Hepatocyte (in vitro differentiated cells): ENCODE data around the gene MRO. TPM values are rescaled to one million over a fixed set of nuclear protein-coding genes. Genes with fewer than 3 reads are reported as not detected.
A peak's percentile ranks its signal among the peaks of the same experiment; 100 is the strongest.

ENCODE experiments used
- DNase-seq: peaks from one replicate; pipeline ENCODE4 v3.0.0-alpha.2; 2016; ENCODE audit warnings: low spot score
- H2AFZ ChIP-seq: fragments of 200-600 bp; sonication (generic); 2 replicates; pipeline ENCODE4 v1.6.0; 2016; ENCODE audit warnings: antibody characterized with exemption, mild to moderate bottlenecking
- H3K27ac ChIP-seq: fragments of 200-600 bp; sonication (generic); 2 replicates; pipeline ENCODE4 v1.5.1; 2016; ENCODE audit warnings: mild to moderate bottlenecking
- H3K27me3 ChIP-seq: fragments of 200-600 bp; sonication (generic); 2 replicates; pipeline ENCODE4 v1.6.1; 2016
- H3K36me3 ChIP-seq: fragments of 200-600 bp; sonication (generic); replicated peaks from 2 replicates; pipeline ENCODE4 v1.5.1; 2016; ENCODE audit warnings: low read depth; ENCODE audit not compliant: insufficient read depth
- H3K4me1 ChIP-seq: fragments of 200-600 bp; sonication (generic); 2 replicates; pipeline ENCODE4 v1.5.1; 2016; ENCODE audit warnings: mild to moderate bottlenecking, moderate library complexity; ENCODE audit not compliant: insufficient read depth
- H3K4me2 ChIP-seq: fragments of 200-600 bp; sonication (generic); 2 replicates; pipeline ENCODE4 v1.6.0; 2016
- H3K4me3 ChIP-seq: fragments of 200-600 bp; sonication (generic); 2 replicates; pipeline ENCODE4 v1.5.1; 2016; ENCODE audit warnings: mild to moderate bottlenecking
- H3K79me2 ChIP-seq: fragments of 200-600 bp; sonication (generic); 2 replicates; pipeline ENCODE4 v1.6.0; 2017; ENCODE audit warnings: mild to moderate bottlenecking
- H3K9me2 ChIP-seq: fragments of 200-600 bp; sonication (generic); replicated peaks from 2 replicates; pipeline ENCODE4 v1.6.0; 2017; ENCODE audit warnings: mild to moderate bottlenecking; ENCODE audit not compliant: insufficient read depth
- H3K9me3 ChIP-seq: fragments of 200-600 bp; sonication (generic); 2 replicates; pipeline ENCODE4 v1.5.1; 2016; ENCODE audit warnings: low read depth, mild to moderate bottlenecking
- H4K20me1 ChIP-seq: fragments of 200-600 bp; sonication (generic); 2 replicates; pipeline ENCODE4 v1.6.0; 2016; ENCODE audit warnings: mild to moderate bottlenecking; ENCODE audit not compliant: insufficient read depth, poor library complexity, severe bottlenecking
- CTCF ChIP-seq: fragments of 200-600 bp; sonication (generic); IDR thresholded peaks from 2 replicates; pipeline ENCODE4 v1.5.1; 2016; ENCODE audit warnings: antibody characterized with exemption, mild to moderate bottlenecking; ENCODE audit not compliant: poor library complexity
- EZH2 ChIP-seq: fragments of 200-600 bp; sonication (generic); IDR thresholded peaks from 2 replicates; pipeline ENCODE4 v1.6.1; 2016; ENCODE audit warnings: antibody characterized with exemption, mild to moderate bottlenecking, borderline replicate concordance
- EZH2phosphoT487 ChIP-seq: fragments of 200-600 bp; sonication (generic); IDR thresholded peaks from one replicate; pipeline ENCODE4 v1.6.1; 2018; ENCODE audit warnings: antibody characterized with exemption, mild to moderate bottlenecking, low read depth, moderate library complexity; ENCODE audit not compliant: unreplicated experiment, severe bottlenecking
- WGBS: methylation state at CpG from one replicate; pipeline ENCODE4 v1.1.6; 2016; ENCODE audit warnings: low lambda C conversion rate; ENCODE audit errors: missing lambda C conversion rate; 5-methylcytosine and 5-hydroxymethylcytosine counted together
- polyA plus RNA-seq: library from polyadenylated mRNA; unstranded; fragments of >200 nt; fragmentation: Nextera tagmentation; extraction: Ambion mirVana; gene quantifications from 2 replicates; pipeline ENCODE4 v1.2.1, GENCODE V29; 2016
- total RNA-seq: library from RNA; depleted of rRNA; stranded (reverse); fragments of >200 nt; gene quantifications from 2 replicates; pipeline ENCODE4 v1.2.3, GENCODE V29; 2014

Gene MRO
- total and polyA plus RNA-seq, 2 experiments from 2014 or later, result 1.3 to 2.0 TPM

DNA sequence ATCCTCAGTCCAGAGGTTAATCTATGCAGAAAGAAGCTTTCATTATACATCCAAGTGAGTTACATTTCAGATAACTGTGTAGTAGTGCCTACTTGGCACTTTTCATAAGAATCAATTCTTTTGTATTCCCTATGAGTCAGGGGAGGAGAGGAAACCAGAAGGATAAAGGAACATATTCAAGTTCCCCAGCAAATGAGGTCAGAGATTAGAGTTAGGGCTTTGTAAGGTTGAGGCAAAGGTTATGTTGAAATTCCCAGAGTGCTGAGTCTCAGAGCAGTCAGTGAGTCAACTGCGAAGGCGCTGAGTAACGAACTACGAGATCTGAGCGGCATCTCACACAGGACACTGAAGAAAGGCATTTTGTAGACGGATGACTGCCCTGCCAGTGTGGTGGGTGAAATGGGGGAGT, 34.1 kb upstream of the MRO start:
- Histone ChIP-seq H3K4me1 (peaks cover 10% of the 10 kb centered on the region), H3K27ac (peak overlapping the region; percentile 87), H3K4me3 (no peak overlapping the region), H2AFZ (no peak overlapping the region), H3K36me3 (no peaks in the 10 kb centered on the region), H3K9me3 (no peaks in the 10 kb centered on the region), H3K79me2 (no peaks in the 10 kb centered on the region), H4K20me1 (no peaks in the 10 kb centered on the region), H3K9me2 (no peaks in the 10 kb centered on the region), H3K4me2 (peak overlapping the region; percentile 63), H3K27me3 (no peaks in the 10 kb centered on the region)
- peak; percentile 63 for DNase-seq
- no peak for TF ChIP-seq EZH2phosphoT487
- TF ChIP-seq CTCF, result no peak
- no peak for TF ChIP-seq EZH2
- 45% methylated on average over 6 of the region's 6 CpGs for WGBS

DNA sequence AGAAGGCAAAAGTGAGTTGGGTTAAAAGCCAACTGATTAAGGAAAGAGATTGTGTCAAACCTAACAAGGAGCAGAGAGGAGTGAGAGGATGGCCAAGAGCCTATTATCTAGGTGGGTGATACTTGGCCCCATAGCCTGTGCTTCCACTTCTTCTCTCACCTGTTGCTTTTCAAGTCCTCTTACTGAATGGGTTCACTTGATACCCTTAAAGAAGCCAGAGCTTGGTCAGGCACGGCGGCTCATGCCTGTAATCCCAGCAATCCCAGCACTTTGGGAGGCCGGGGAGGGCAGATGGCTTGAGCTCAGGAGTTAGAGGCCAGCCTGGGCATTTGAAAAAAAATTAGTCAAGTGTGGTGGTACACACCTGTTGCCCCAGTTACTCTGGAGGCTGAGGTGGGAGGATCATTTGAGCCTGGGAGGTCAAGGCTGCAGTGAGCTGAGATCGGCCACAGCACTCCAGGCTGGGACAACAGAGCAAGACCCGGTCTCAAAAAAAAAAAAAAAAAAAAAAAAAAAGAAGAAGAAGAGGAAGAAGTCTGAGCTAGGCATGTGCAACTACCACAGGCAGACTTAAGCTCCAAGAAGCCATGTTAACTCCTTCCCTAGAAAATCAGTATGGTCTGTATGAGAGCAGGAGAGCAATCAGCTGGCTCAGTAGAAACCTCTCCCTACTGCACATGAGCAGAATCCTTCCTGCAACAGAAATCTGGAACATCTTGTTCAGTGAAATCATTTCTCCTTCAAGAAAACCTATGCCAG, 30.7 kb upstream of the MRO start:
- Histone ChIP-seq H3K79me2 (no peaks in the 10 kb centered on the region), H2AFZ (no peak overlapping the region), H3K27me3 (no peaks in the 10 kb centered on the region), H3K9me3 (no peaks in the 10 kb centered on the region), H3K4me2 (no peak overlapping the region), H4K20me1 (no peaks in the 10 kb centered on the region), H3K4me3 (no peak overlapping the region), H3K4me1 (peaks cover 10% of the 10 kb centered on the region), H3K36me3 (no peaks in the 10 kb centered on the region), H3K27ac (no peak overlapping the region), H3K9me2 (no peaks in the 10 kb centered on the region)
- 93% methylated on average over 5 of the region's 5 CpGs for WGBS
- DNase-seq, result no peak
- TF ChIP-seq EZH2 (no peak), CTCF (no peak), EZH2phosphoT487 (no peak)

DNA sequence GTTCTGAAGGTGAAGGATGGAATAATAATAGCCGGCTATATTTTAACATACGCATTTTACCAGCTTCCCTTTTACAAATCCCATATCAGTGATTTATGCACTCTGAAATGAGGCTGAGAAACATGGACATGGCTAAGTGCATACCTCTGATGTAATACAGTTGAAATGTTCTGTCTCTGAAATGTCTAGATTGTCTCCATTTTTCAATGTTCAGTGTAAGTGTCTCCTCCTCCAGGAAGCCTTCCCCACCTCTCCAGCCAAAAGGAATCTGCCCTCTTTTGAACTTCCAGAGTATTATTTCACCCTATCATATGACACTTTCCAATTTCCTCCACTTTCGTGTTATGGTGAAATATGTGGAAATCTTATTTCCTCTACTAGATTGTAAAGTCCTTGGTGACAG, 29.6 kb upstream of the MRO start:
- no peak overlapping the region for H3K4me3 ChIP-seq
- TF ChIP-seq EZH2 (no peak), CTCF (no peak), EZH2phosphoT487 (no peak)
- no peak overlapping the region for H3K27ac ChIP-seq
- no peaks in the 10 kb centered on the region for H3K36me3 ChIP-seq
- no peaks in the 10 kb centered on the region for H3K27me3 ChIP-seq
- no peak overlapping the region for H3K4me2 ChIP-seq
- no peaks in the 10 kb centered on the region for H4K20me1 ChIP-seq
- no peak overlapping the region for H2AFZ ChIP-seq
- WGBS, result 78% methylated on average over 3 of the region's 3 CpGs
- no peaks in the 10 kb centered on the region for H3K79me2 ChIP-seq
- peaks cover 4% of the 10 kb centered on the region for H3K4me1 ChIP-seq
- no peaks in the 10 kb centered on the region for H3K9me3 ChIP-seq
- no peaks in the 10 kb centered on the region for H3K9me2 ChIP-seq
- no peak for DNase-seq
